Esophagus muscularis mucosa (tissue), 4 donors: ENCODE measurements around the gene GNL2.

Experiments used
- EP300 ChIP-seq: sonication (generic); formaldehyde crosslinking; IDR thresholded peaks from one replicate; pipeline ENCODE4 v1.6.1; 2017; ENCODE audit warnings: antibody characterized with exemption
- POLR2A ChIP-seq: fragments of 450-650 bp; IDR thresholded peaks from one replicate; pipeline ENCODE4 v1.6.1; 2017; ENCODE audit warnings: antibody characterized with exemption, moderate library complexity, mild to moderate bottlenecking, low read depth
- TF ChIP-seq, protein P1 (sequence below), 3 experiments: fragments of 200-600 bp in 2 of 3; fragments of 450-650 bp in 1 of 3; sonication (generic) in 2 of 3; IDR thresholded peaks; one replicate each; pipeline ENCODE4 v1.5.1; 2017 to 2019; ENCODE audit warnings: antibody characterized with exemption in 3 of 3, mild to moderate bottlenecking in 2 of 3, moderate library complexity in 1 of 3

DNA sequence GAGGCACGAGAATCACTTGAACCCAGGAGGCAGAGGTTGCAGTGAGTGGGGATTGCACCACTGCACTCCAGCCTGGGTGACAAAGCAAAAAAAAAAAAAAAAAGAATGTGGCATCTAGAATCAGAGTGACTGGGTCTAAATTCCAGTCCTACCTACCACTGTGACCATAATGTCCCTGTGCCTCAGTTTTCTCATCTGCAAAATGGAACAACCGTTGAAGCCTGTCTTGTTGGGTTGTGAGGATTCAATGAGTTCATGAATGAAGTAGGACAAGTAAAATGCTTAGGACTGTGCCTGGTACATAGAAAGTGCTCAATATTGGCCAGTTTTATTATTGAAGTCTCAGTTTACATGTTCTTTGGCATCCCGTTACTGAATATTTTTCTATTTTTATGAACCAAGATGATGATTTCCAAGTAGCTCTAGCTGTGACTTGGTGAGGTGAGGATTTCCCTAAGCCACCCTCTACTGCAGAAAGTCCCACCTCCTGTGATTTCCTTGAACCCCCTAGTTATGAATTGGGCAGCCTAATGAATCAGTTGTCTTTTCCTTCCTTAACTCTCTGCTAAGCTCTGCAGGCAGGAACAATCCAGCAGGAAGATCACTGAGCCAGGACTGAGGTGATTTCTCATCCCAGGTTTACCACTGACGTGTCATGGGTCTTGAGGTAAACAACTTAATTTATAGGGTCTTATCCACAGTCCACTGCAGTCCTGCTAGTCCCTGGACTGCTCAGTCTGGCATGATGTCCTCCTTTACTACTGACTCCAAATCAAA, 62.2 kb downstream of the GNL2 start:
- TF ChIP-seq, protein P1, sequence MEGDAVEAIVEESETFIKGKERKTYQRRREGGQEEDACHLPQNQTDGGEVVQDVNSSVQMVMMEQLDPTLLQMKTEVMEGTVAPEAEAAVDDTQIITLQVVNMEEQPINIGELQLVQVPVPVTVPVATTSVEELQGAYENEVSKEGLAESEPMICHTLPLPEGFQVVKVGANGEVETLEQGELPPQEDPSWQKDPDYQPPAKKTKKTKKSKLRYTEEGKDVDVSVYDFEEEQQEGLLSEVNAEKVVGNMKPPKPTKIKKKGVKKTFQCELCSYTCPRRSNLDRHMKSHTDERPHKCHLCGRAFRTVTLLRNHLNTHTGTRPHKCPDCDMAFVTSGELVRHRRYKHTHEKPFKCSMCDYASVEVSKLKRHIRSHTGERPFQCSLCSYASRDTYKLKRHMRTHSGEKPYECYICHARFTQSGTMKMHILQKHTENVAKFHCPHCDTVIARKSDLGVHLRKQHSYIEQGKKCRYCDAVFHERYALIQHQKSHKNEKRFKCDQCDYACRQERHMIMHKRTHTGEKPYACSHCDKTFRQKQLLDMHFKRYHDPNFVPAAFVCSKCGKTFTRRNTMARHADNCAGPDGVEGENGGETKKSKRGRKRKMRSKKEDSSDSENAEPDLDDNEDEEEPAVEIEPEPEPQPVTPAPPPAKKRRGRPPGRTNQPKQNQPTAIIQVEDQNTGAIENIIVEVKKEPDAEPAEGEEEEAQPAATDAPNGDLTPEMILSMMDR (IDR thresholded peaks at IDR 0.05) = no peak
- no peak for TF ChIP-seq POLR2A
- TF ChIP-seq EP300 = no peak
